HG03439 (cell line): Measurements from ENCODE around the gene APOL1.
A peak's percentile ranks its signal among the peaks of the same experiment; 100 is the strongest.
"Not testable (repeated sequence)": the region's sequence is repeated elsewhere in the genome, so short reads cannot be mapped to it uniquely, and the experiment has no call there.

ENCODE experiments used
- ATAC-seq: cut with Tn5 transposase; IDR thresholded peaks from one replicate; pipeline ENCODE4 v1.9.1; 2021; ENCODE audit warnings: mild to moderate bottlenecking, moderate library complexity; ENCODE audit not compliant: unreplicated experiment

The APOL1 gene

GRCh38 chr22:36224245-36224644, 28.7 kb upstream of the APOL1 start:
- ATAC-seq, result no peak

GRCh38 chr22:36225333-36225922, 27.5 kb upstream of the APOL1 start:
- no peak for ATAC-seq

DNA sequence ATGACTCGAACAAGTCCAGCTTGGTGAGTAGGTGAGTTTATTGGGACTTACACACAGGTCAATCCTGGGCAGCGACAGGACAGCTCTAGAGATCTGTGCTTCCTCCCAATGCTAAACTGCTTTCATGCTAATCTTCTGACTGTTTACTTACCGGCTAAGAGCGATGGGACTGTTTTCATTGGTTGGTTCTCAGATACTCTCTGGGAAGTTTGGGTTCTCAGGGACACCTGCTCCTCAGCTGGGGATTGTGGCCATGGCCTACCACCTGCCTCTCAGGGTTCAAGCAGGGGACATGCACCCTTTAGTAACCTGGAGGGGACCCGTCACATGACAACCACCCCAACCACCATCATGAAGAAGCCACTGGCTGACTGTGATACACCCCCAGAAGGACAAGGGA, 26.7 kb upstream of the APOL1 start:
- ATAC-seq, result no peak

DNA sequence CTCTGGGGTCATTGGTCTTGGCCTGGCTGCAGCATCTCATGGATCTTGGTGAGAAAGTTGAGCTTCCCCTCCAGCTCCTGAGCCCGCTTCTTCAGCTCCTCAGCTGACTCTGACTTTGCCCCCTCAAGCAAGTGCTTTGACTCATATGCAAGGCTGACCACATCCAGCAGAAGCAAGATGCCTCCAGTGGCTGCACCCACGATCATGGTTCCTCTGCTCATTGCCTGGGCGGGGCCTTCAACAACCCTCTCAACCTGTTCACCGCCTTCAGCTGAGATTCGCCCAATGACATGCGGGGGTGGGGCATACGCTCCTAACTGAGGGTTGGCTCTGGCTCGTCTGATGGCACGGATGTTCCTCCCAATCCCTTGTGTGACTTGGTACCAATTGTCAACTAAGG, 25.5 kb upstream of the APOL1 start:
- ATAC-seq, result no peak

- no peak for ATAC-seq
Measured at GRCh38 chr22:36227806-36228205, 25.1 kb upstream of the APOL1 start.

GRCh38 chr22:36228369-36228768, 24.6 kb upstream of the APOL1 start:
- not testable (repeated sequence) for ATAC-seq

- ATAC-seq, result no peak
Measured at GRCh38 chr22:36228944-36229343, 24.0 kb upstream of the APOL1 start.

DNA sequence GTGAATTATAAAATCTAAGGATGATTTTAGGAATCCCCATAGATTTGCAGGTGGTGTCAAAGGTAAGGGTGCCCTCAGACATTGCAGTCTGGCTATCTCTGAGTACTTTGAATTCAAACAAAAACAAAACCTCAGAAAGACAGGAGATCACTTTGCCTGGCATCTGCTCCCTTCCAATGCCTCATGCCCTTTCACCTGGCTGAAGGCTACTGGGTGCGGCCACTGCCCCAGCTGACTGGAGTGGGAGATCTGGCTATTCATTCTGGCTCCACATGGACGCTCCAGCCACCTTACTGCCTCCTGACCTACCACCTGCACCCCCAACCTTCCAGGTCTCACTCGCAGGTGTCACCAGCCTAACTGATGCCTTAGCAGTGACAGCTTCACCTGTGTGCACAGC, 23.3 kb upstream of the APOL1 start:
- ATAC-seq, result not testable (repeated sequence)

- ATAC-seq, result not testable (repeated sequence)
Measured at GRCh38 chr22:36231051-36231450, 21.9 kb upstream of the APOL1 start.

- ATAC-seq, result no peak
Measured at GRCh38 chr22:36232715-36233401, 20.1 kb upstream of the APOL1 start.

DNA sequence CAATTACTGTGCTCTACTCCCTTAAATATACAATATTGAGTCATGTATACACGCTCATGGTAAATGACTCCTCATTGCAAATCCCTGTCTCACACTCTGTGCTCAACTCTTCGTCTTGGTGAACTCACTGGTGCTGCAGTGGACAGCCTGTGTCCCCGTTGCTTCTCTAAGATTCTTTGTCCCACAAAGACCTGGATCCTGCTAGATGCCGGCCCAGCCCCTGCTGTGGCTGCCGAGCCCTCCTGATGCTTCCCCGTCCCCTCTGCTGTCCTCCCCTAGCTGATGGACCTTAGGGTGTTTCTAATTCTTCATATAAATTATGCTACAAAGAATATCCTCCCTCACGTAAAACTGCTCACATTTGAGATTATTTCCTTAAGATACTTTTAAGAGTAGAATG, 19.1 kb upstream of the APOL1 start:
- ATAC-seq, result no peak

GRCh38 chr22:36234213-36234612, 18.7 kb upstream of the APOL1 start:
- no peak for ATAC-seq

- ATAC-seq, result no peak
Measured at GRCh38 chr22:36234919-36235318, 18.0 kb upstream of the APOL1 start.

GRCh38 chr22:36235585-36235984, 17.3 kb upstream of the APOL1 start:
- ATAC-seq, result no peak

DNA sequence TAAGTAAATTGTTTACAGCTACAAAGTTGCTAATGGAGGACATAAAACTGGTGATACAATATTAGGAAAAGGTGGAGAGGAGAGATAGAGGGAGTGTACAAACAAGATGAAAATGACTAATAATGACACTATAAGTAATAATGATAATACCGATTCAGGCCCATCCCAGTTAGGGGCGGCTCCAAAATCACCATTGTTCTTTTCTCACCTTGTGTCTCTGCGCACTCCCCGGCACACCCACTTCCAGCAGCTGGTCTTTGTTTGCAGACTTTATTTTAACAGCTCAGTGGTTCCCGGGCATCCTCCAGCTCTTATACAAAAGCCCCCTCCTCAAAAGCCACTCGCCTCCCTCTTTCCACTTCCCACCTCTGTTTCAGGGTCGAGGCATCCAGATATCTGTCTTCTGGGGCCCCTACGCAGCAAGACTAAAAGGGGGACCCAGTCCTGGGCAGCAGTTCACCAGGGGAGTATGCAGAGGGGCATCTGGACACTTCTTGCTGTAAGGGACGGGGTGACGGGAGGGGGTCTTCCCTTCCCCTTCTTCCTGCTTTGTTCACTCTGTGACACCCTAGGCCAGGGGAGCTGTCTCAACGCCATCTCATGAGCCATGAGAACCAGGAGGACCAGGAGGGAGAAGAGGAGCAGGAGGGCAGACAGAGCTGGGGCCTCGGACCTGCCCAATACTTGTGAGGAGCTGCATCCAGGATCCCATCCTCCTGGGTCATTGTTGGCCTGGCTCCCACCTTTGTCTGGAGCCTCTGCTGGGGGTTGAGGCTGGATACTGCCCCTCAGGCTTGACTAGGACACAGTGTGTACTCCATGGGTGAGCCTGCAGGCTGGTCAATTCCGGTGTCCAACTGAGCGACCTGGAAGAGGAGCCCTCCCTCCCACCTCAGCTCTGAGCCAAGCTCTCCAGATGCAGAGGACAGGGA, 16.3 kb upstream of the APOL1 start:
- no peak for ATAC-seq

DNA sequence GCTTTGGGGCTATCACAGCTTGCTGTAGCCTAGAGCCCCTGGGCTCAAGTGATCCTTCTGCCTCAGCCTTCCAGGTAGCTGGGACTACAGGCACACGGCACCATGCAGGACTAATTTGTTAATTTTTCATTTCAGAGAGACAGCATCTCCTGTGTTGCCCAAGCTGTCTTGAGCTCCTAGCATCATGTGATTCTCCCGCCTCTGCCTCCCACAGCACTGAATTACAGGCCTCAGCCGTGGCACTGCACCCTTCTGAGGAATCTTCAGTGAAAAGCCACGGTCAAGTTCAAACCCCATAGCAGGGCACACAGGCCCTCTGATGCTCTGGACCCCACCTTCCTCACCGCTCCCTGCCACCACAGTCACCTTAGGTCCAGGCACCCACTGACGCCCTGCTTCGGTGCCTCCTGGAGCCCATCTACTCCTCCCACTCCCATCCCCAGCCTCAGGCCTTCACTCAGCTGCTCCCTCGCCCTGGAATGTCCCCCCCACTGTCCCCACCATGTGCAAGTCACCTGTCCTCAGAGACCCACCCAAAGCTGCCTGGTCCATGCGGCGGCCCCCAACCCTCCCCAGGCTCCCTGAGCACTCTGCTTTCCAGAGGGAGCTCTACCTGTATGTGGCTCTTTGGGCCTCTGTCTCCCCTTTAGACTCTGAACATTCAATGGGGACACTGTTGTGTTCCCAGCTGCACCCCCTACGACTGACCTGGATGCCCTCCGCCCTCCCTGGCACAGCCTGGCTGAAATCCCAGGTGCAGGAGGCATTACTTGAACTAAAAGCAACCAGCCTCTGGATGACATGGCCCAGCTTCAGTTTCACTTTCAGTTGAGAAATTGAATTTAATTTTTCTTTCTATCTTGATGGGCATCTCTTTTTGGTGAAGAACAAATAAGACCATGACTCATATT, 15.2 kb upstream of the APOL1 start:
- no peak for ATAC-seq

DNA sequence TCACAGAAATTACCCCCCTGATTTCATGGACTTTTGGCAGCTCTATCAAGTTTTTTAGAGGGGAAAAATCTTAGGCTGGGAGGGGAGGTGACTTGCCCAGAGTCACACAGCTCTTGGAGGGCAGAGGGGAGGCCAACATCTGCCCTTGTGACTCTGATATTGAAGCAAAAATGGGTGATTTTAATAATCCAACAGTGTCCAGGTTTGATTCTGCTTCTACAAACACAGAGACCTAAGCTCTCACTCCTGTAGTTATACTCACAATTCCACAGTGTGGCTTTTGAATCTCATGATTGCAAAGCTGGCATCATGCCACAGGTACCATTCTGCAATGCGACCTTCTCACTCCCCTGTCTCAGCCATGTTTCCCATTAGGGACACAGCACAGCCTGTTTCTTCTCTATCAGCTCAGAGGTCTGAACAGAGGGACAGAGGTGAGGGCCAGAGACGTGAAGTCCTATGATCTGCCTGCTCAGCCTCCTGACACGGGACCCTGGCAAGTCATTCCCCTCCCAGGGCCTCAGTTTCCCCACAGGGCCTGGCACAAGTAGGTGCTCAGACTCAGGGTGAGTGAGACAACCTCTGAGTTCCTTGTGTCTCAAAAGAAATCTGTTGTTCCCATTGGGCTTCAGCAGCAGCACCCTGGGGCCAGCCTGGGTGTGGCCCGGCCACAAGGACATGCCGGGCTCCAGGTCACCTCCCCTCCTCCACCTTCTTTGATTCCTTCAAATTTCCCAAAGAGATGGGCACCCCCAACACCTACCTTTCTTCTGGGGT, 14.4 kb upstream of the APOL1 start:
- ATAC-seq, result peak; percentile 16

GRCh38 chr22:36239150-36239400, 13.9 kb upstream of the APOL1 start:
- peak; percentile 14 for ATAC-seq

- peak; percentile 81 for ATAC-seq
Measured at GRCh38 chr22:36239401-36240171, 13.3 kb upstream of the APOL1 start, which contains the start of gene APOL2. Gene APOL2 (minus strand): TSS chr22:36239527. CDS start chr22:36233162, 6,365 bp downstream.
